ENCODE measurements around the gene HOXA5.

HOXA5 gene

GRCh38 chr7:27182861-27183681 is 39.6 kb upstream of the HOXA5 start:
- DNase-seq = no peak

GRCh38 chr7:27182285-27182841 is 38.9 kb upstream of the HOXA5 start:
- DNase-seq = no peak

GRCh38 chr7:27181795-27182275 is 38.4 kb upstream of the HOXA5 start:
- DNase-seq = no peak

DNA sequence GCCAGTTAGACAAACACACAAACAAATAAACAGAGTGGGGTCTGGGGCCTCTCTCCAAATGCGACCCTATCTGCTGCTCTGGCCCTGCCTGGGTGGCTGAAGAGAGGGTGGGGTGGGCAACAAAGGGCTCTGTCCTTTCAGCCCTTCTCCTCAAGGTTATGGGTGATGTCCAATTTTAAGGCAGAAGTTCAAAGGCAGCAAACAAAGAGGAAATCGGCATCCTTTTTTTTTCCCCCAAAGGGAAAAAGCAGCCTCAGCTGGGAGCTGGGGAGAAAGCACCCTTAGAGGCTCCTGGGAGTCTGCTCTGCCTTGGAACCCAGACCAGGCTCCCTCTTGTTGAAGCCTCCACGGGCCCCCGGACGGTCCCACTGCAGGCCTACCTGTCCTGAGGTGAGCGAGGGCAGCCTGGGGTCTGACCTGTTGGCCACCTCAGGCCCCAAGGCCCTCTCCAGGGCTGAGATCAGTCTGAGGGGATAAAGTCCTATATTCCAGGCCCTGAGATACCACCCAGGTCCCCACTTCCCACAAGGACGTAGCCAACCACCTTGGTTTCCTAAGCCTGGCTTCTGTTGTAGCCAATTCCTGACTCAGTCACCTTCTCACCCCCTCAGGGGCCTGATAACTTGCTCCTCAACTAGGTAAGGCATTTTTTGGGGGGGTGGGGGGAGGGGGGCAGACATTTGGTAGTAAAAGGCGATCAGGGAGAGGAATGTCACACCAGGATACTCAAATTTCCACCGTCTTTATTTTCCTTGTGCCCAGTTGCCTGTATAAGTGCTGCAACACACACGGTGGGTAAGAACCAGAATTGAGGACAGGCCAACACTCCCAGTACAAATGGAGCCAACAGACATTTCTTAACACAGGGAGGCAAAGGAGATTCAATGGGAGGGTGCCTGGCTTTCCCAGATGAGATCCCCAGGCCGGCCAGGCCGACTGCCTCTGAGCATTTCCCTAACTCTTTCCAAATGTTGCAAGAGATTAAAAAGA is 37.2 kb upstream of the HOXA5 start:
- DNase-seq = no peak

- peak in 6 of 56 donors; percentile 6 to 35 (median 10) for DNase-seq
Observed at GRCh38 chr7:27179503-27180430, 36.3 kb upstream of the HOXA5 start.

DNA sequence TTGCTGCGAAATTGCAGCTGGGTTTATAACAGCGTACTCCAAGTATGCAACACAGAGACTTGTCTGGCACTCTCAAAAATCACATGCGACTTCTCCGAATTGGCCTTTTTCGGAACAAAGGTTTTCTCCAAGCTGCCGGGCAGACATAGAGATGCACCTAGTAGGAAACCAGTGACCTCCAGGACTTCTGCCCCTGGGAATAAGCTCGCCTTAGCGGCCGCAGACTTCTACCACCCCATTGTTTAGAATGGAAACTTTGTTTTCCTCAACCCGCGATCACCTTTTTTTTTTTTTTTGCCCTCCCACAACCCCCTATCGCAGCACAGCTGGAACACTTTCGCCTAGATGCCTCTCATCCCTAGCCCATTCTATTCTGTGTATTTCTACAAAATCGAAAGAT is 35.5 kb upstream of the HOXA5 start:
- DNase-seq = no peak

DNA sequence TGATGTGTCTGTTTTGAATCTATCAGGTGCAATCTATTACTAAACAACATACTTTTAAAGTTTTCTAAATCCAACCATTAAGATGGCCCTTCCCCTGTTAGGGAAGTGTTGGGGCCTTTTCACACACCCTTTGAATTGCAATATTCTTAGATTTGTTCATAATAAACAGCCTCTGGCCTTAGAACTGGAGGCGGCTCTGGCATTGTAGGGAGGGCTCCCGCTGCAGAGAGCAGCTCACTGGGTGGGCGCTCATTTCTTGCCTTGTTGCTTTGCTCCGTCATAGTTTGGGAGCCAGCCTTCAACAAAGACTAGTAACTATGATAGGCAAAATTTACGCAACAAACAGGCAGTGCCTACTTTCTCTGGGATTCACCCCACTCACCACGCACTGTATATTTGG is 34.9 kb upstream of the HOXA5 start:
- no peak for DNase-seq

DNA sequence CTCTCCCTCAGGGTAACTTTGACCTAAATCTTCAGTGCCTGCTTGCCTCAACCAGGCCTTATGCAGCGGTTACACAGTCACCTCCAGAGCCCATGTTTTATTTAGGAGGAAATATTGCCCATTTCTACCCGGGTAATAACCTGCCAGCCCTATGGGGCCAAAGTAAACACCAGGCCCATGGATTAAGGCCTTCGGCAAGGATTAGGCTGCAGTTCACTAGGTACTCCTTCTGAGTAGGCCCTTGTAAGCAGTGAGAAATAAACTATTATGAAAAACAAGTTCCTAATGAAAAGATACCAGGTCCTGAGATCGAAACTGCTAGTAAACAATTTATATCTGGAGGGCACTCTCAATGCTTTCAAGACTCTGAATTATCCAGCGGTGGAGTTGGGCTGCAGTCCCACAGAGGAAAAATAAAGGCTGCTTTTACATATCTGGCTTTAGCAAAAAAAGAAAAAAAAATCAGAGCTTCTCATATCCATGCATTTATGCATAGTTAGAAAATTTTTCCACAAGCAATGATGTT is 34.4 kb upstream of the HOXA5 start:
- DNase-seq = no peak

- no peak for DNase-seq
Observed at GRCh38 chr7:27176962-27177794, 33.7 kb upstream of the HOXA5 start.

GRCh38 chr7:27176524-27176845 is 33.0 kb upstream of the HOXA5 start:
- DNase-seq = no peak

DNA sequence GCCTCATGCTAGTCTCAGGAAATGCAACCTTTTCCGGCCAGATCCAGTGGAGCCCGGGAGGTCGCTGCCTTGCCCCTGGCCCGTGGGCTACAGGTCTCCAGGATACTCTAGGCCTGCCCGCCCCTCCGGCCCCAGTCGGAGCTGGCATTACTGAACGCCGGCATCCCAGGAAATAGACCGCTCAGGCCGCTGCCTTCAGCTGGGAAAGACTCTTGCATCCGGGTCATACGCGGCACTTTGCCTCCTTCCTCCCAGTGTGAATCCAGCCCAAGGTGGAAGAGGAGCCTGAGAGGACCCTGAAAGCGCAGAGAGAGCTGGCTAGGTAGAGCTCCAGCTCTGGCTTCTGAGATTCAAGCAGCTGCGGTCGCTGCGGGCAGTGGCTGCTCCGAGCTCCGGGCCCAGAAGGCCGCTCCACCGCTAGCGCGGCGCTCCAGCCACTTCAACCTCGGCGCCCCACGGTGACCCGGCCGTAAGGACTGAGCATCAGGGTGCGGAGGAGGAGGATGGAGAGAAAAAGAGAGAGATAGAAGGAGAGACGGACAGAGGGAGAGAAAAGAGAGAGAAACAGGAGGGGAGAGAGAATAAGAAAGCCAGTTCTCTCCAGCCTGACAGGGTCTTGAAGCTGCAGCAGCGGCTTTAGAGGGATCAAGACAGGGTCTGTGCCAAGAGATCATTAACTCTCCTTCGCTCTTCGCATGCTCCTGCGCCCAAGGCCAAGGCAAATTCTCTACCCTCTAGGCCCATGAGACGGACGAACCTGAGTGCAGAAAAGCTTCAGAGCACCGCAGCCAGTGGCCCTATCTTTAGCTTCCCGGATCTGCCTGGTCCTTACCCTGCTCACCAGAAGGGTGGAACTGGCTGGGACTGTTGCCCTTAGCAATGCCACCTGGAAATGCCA is 32.4 kb upstream of the HOXA5 start:
- no peak for DNase-seq

DNA sequence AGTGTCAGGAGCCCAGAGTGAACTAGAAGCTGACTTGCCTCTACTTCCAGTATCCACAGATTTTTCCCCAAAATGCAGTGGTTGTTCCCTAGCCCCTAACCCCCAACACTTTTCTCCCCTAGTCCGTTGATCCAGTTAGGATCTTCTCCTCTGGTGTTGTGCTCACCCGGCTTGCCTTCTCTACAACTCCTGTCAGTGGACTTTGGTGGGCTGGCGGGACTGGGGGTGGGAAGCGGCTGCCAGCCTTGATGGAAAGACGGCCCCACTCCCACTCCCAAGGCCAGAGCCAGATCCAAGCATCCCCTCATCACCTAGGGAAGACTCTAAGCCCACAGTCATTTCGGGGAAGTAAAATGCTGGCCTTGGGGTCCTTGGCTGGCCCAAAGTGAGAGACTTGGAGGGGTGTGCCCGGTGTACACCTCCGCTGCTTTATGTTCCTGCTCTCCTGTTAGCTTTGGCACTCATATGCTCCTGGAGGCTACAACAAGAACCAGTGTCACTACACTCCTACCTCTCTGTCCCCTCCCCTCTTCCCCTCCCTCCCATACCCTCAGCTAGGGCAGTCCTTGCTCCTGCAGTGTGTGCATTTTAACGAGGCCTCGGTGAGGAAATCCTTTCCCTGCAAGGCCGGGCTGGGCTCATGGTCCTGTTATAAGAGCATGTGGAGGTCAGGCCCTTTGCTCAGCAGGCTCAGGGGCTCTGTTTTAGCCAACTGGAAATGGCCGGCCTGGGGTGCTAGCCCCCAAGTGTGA is 31.6 kb upstream of the HOXA5 start:
- no peak for DNase-seq

- DNase-seq = no peak
Observed at GRCh38 chr7:27173956-27174873, 30.7 kb upstream of the HOXA5 start, which contains the start of gene HOXA10. Gene HOXA10, minus strand, starts transcription at chr7:27174320. Its CDS starts 14 bp downstream, at chr7:27174306.

- no peak for DNase-seq
Observed at GRCh38 chr7:27173511-27173955, 30.1 kb upstream of the HOXA5 start.

- no peak for DNase-seq
Observed at GRCh38 chr7:27172823-27173510, 29.5 kb upstream of the HOXA5 start.

GRCh38 chr7:27172315-27172774 is 28.9 kb upstream of the HOXA5 start:
- no peak for DNase-seq

Data from amygdala (tissue), 56 donors.